Lung (tissue), 12 donors: ENCODE results near the gene DUOXA1. TPM values are rescaled to one million over a fixed set of nuclear protein-coding genes. Genes with fewer than 3 reads are reported as not detected.

Source experiments
- ATAC-seq: fragments of 200-7000 bp; cut with Tn5 transposase; one replicate; pipeline ENCODE4 v1.9.1; 2020; ENCODE audit warnings: moderate number of reproducible peaks; ENCODE audit not compliant: insufficient read depth, low FRiP score
- DNase-seq, 3 donors: peaks; one replicate each; pipeline ENCODE4 v3.0.0-alpha.2; 2013 to 2017
- H3K27ac ChIP-seq, 2 donors: one replicate each; pipeline ENCODE4 v1.5.1; 2013; ENCODE audit warnings: mild to moderate bottlenecking in 2 of 2, moderate library complexity in 2 of 2, control low read depth in 1 of 2, inconsistent platforms in 1 of 2, low read depth in 1 of 2, low read length in 1 of 2
- H3K27me3 ChIP-seq, 3 donors: one replicate each; pipeline ENCODE4 v1.5.1; 2013; ENCODE audit warnings: low read length in 2 of 3; ENCODE audit not compliant: control insufficient read depth in 3 of 3, insufficient read depth in 3 of 3
- H3K36me3 ChIP-seq, 4 donors: one replicate each; pipeline ENCODE4 v1.5.1; 2013; ENCODE audit warnings: low read length in 4 of 4, mild to moderate bottlenecking in 1 of 4, moderate library complexity in 1 of 4; ENCODE audit not compliant: control insufficient read depth in 4 of 4, insufficient read depth in 4 of 4
- H3K4me1 ChIP-seq, 5 donors: one replicate each; pipeline ENCODE4 v1.5.1; 2013; ENCODE audit warnings: low read length in 5 of 5, mild to moderate bottlenecking in 2 of 5, moderate library complexity in 1 of 5; ENCODE audit not compliant: control insufficient read depth in 5 of 5, insufficient read depth in 5 of 5
- H3K4me3 ChIP-seq: one replicate; pipeline ENCODE4 v1.5.1; 2013; ENCODE audit warnings: mild to moderate bottlenecking, control low read depth, moderate library complexity
- H3K9ac ChIP-seq, 2 donors: one replicate each; pipeline ENCODE4 v1.5.1; 2013; ENCODE audit warnings: low read length in 2 of 2, control low read depth in 1 of 2; ENCODE audit not compliant: insufficient read depth in 1 of 2
- H3K9me3 ChIP-seq, 4 donors: one replicate each; pipeline ENCODE4 v1.5.1; 2013; ENCODE audit warnings: low read length in 3 of 4, mild to moderate bottlenecking in 1 of 4, moderate library complexity in 1 of 4; ENCODE audit not compliant: control insufficient read depth in 4 of 4, insufficient read depth in 3 of 4
- WGBS, 2 donors: extraction: QIAGEN DNeasy Blood & Tissue Kit; methylation state at CpG; one replicate each; pipeline ENCODE4 v1.1.7; 2013; 5-methylcytosine and 5-hydroxymethylcytosine counted together
- polyA plus RNA-seq, 2 donors: library from polyadenylated mRNA; stranded (reverse); fragments of 200-250 nt; gene quantifications; one replicate each; pipeline ENCODE4 v1.2.1, GENCODE V29; 2013
- total RNA-seq, 2 donors: library from RNA; depleted of rRNA in 1 of 2; stranded (reverse); fragments of >200 nt in 1 of 2; gene quantifications; one replicate each; pipeline ENCODE4 v1.2.1, GENCODE V29; 2014 to 2021
- TF ChIP-seq, protein P1 (sequence below): IDR thresholded peaks from 2 replicates; pipeline ENCODE4 v1.5.1; 2012; ENCODE audit warnings: mild to moderate bottlenecking; ENCODE audit errors: control extremely low read depth, extremely low read depth
- donor health status: control.
- donor health status: control.
- donor health status: Bipolar disorder and iron deficiency.
- donor health status: healthy.
- donor health status: DM: yes; HTN: yes; CAD: no.

The DUOXA1 gene
- total and polyA plus RNA-seq, 4 donors, result 42.6 to 203 (median 108) TPM

- Histone ChIP-seq H3K36me3 (peaks cover 0 to 40% (median 0%) of the 10 kb centered on the region in 4 donors), H3K4me1 (no peaks in the 10 kb centered on the region), H3K9ac (no peak overlapping the region), H3K9me3 (no peaks in the 10 kb centered on the region), H3K4me3 (no peak overlapping the region), H3K27me3 (no peaks in the 10 kb centered on the region), H3K27ac (no peak overlapping the region)
- no peak for DNase-seq
- no peak for ATAC-seq
- 96% methylated on average over 36 of the region's 36 CpGs for WGBS, 2 donors
- TF ChIP-seq, protein P1, sequence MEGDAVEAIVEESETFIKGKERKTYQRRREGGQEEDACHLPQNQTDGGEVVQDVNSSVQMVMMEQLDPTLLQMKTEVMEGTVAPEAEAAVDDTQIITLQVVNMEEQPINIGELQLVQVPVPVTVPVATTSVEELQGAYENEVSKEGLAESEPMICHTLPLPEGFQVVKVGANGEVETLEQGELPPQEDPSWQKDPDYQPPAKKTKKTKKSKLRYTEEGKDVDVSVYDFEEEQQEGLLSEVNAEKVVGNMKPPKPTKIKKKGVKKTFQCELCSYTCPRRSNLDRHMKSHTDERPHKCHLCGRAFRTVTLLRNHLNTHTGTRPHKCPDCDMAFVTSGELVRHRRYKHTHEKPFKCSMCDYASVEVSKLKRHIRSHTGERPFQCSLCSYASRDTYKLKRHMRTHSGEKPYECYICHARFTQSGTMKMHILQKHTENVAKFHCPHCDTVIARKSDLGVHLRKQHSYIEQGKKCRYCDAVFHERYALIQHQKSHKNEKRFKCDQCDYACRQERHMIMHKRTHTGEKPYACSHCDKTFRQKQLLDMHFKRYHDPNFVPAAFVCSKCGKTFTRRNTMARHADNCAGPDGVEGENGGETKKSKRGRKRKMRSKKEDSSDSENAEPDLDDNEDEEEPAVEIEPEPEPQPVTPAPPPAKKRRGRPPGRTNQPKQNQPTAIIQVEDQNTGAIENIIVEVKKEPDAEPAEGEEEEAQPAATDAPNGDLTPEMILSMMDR, result no peak
These were observed 22.5 kb upstream of the DUOXA1 start for GRCh38 chr15:45151998-45152828.

- H3K4me3 ChIP-seq, result no peak overlapping the region
- peaks cover 0 to 5% (median 0%) of the 10 kb centered on the region in 5 donors for H3K4me1 ChIP-seq
- DNase-seq, result no peak
- no peak for ATAC-seq
- H3K27me3 ChIP-seq, result peaks cover 0 to under 1% (median 0%) of the 10 kb centered on the region in 3 donors
- no peak overlapping the region for H3K27ac ChIP-seq
- WGBS, 2 donors, result 95 to 96% methylated on average over 6 of the region's 6 CpGs
- TF ChIP-seq, protein P1, result no peak
- no peaks in the 10 kb centered on the region for H3K9me3 ChIP-seq
- H3K36me3 ChIP-seq, result peaks cover 0 to 36% (median 0%) of the 10 kb centered on the region in 4 donors
- H3K9ac ChIP-seq, result no peak overlapping the region
These were observed 21.3 kb upstream of the DUOXA1 start for GRCh38 chr15:45150997-45151396.

DNA sequence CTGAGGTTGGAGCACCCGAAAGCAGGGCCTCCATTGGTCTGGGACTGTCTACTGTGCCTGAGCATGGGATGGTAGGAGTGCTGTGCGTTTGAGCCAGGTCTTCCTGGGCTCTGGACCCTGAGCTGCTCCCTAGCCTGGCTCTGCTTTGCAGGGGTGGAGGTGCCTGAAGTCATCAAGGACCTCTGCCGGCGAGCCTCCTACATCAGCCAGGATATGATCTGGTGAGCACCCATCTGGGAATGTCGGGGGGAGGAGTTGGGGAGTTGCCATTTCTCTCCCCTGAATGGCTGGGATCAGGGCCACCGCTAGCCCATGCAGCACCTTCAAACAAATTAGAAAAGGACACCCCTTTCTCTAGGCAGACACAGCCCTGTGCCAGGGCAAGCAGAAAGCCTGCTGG, 20.8 kb upstream of the DUOXA1 start:
- TF ChIP-seq, protein P1, result no peak
- WGBS, 2 donors, result 83 to 93% methylated on average over 6 of the region's 6 CpGs
- Histone ChIP-seq H3K4me3 (no peak overlapping the region), H3K9me3 (no peaks in the 10 kb centered on the region), H3K27ac (no peak overlapping the region), H3K9ac (no peak overlapping the region), H3K4me1 (peaks cover 0 to 5% (median 0%) of the 10 kb centered on the region in 5 donors), H3K36me3 (peaks cover 0 to 32% (median 0%) of the 10 kb centered on the region in 4 donors), H3K27me3 (peaks cover 0 to 2% (median 0%) of the 10 kb centered on the region in 3 donors)
- DNase-seq (no peak), ATAC-seq (no peak)
